NCI-H526 treated with DMSO at 0.1 percent for 48 hours (cell line): ENCODE measurements around the gene ADGRG4.
"Not testable (repeated sequence)": the region's sequence is repeated elsewhere in the genome, so short reads cannot be mapped to it uniquely, and the experiment has no call there.

Experiments used
- DNase-seq: peaks from one replicate; lab custom pipeline; 2025; lab: John Stamatoyannopoulos, UW

ADGRG4 gene

DNA sequence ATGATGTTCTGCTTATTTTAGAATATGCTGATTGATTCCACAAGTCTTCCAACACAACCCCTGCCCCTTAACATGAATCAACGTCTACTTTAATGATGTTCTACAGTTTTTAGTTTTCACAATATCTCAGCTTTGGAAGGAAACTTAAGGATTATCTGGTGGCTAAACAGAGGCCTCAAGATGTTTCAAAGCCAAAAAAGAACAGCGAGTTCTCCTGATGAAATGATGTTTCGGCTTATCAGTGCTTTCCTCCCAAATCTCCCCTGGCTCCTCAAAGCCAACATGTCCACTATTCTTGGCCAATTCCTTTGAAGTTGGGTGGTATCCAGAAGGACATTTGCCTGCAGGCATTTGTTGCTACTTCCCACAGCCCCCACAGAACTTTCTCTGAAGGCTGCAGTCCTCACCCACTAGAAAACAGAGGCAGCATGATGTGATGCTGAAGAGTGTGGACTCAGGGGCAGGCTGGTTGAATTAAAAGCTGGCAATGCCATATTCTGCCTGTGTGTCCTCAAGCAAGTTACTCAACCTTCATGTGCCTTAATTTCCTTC is 87.3 kb downstream of the ADGRG4 start:
- DNase-seq, result no peak

GRCh38 chrX:136390921-136391320 is 90.2 kb downstream of the ADGRG4 start:
- DNase-seq, result no peak

DNA sequence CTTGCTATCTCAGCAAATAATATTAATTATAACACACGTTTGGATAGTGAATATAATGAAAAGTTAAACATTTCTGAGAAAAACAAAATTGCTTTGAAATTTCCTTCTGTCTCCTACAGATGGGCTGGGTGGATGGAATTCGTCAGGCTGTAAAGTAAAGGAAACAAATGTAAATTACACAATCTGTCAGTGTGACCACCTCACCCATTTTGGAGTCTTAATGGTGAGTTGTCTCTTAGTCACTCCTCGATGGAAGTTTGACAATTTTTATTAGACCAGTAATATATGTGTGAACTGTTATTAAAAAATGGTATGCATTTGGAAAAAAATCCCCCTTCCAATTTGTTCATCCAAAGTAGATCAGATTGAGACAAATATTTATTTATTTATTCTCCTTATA is 94.5 kb downstream of the ADGRG4 start:
- DNase-seq, result no peak

GRCh38 chrX:136397001-136397400 is 96.2 kb downstream of the ADGRG4 start:
- DNase-seq, result no peak

GRCh38 chrX:136405126-136405525 is 104.4 kb downstream of the ADGRG4 start:
- DNase-seq, result no peak

GRCh38 chrX:136417806-136418205 is 117.0 kb downstream of the ADGRG4 start:
- no peak for DNase-seq

- DNase-seq, result no peak
These were observed 120.6 kb downstream of the ADGRG4 start for GRCh38 chrX:136421338-136421737.

GRCh38 chrX:136423724-136424123 is 123.0 kb downstream of the ADGRG4 start:
- DNase-seq, result no peak

DNA sequence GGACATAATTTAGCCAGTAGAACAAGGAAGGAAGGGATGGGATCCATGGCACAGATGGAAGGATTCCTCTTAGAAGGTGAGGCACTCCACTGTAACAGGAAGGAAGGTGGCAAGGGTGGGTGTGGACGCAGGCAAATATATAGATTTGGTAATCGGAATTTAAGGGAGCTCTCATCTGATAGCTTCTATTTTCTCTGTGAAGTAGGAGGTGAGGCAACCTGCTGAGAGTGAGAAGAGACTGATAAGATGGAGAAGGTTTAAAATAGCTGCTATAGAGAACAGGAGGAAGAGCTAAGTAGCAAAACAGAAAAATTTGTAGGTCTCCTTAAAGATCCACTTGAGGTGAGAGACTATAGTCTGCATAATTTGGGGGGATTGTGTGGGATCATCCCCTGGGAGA is 125.2 kb downstream of the ADGRG4 start:
- no peak for DNase-seq

DNA sequence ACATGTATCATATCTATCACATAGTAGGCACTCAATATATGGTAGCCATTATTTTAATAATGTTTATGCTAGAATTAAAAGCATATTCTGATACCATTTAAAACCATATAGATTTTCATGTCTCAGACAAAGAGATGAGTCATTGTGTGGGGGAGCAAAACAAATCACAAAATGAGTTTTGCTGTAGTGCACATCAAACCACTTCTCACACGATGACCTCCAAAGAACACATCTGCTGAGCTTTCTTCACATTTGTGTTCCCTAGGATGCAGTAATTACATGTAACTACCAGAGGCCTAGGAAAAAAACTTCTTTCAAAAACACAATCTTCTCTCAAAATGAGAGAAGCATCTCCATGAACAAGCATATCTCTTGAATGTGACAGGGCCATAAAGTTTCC is 130.9 kb downstream of the ADGRG4 start:
- no peak for DNase-seq

DNA sequence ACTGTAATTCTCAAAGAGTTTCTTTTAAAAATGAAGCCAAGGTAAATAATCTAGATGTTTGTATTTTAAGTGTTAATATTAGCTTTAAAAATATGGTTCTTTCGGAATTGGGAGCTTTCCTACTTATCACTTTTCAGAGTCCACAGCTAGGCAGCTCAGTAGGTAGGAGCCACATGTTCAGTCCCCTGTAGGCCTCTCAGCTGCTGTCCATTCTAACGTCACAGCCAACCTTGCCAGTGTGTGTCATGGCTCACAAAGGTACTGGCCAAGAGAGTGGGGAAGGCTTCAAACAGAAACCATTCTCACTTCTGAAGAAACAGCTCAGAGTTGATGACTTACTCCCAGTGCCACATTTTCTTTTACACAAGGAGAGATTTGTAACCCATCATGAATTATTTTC is 137.0 kb downstream of the ADGRG4 start:
- no peak for DNase-seq

DNA sequence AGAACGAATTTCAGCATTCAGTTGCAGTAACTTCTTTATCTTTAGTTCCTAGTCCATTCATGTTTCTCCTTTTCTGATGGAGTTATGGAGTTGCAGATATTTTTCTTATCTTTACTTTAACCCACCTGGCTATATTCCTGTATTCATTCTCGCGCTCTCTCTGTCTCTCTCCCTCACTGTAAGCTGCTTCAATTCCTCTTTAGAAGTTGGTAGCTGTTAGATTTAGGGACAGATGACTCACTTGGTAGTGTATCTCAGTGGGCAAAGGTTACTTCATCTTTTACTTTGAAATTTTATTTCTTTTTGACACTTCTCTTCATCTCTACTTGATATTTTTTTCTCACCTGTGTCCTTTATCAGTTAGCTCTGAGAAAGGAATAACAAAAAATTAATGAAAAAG is 137.4 kb downstream of the ADGRG4 start:
- DNase-seq, result no peak

DNA sequence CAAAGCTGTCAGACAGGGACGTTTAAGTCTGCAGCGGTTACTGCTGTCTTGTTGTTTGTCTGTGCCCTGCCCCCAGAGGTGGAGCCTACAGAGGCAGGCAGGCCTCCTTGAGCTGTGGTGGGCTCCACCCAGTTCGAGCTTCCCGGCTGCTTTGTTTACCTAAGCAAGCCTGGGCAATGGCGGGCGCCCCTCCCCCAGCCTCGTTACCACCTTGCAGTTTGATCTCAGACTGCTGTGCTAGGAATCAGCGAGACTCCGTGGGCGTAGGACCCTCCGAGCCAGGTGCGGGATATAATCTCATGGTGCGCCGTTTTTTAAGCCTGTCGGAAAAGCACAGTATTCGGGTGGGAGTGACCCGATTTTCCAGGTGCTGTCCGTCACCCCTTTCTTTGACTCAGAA is 144.9 kb downstream of the ADGRG4 start:
- not testable (repeated sequence) for DNase-seq

GRCh38 chrX:136446208-136446607 is 145.4 kb downstream of the ADGRG4 start:
- no peak for DNase-seq

DNA sequence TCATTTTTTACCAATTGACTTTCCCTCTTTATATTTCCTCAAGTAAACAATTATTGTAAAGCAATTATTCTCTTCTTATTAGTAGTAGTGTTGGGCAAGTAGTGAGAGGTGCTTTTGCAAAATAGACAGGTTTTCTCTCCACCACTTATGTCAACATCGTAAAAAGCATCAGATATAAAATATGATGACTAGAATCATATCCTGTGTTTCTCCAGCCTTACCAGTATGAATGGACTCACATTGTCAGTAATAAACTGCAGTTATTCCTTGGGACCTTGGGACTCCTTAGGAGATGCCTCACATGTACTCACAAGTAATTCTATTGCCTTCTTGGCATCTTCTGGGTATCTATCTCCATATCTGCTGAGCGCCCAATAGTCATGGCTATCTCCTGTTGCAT is 146.5 kb downstream of the ADGRG4 start:
- DNase-seq, result no peak

DNA sequence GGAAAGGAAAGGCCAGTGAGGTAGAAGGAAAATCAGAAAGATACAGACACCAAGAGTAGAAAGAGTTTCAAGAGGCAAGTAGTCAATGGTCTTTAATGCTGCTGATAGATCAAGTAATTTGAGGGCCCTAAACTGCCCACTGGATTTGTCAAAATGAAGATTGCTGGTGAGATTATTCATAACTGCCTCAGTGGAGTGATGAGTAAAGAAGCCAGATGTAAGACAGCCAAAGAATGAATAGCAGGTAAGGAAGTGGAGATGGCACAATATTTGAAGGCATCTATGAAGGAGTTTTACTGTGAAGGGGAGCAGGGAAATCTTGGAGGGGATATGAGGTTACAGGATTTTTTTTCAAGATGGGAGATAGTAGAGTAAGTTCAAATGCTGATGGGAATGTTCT is 147.2 kb downstream of the ADGRG4 start:
- DNase-seq, result no peak

DNA sequence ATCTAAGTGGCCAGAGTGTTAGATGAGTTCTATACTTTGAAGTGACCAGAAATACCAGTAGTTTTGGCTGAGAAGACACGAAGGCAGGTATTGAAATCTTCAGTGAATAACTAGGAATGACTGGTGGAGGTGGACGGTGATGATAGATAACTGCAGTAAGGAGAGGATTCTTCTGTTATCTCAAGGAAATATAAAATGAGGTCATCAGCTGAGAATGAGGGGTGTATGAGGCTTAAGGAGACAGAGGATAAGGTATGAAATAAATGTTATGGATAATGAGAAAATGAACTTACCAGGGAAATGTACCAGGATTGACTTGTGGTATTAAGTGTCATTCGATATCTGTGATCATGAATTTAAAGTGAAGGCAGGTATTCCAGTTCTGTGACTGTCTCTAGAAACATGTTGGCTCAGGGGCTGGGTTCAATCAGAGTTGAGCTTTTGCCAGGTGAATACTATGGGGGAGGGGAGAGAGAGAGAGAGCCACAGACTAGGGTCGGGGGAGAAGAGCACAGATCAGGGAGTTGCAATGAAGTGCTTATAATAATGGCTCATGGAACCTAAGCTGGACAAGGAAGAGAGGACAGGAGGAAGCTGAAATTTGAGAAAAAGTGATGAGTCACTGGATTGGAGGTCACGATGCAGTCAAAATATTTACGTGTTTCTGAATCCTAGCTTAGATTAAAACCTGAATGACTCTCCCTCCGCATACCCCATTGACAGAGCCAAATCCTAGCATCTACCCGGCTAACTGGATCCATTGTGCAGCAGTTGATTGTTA is 149.5 kb downstream of the ADGRG4 start:
- DNase-seq, result no peak

- no peak for DNase-seq
These were observed 151.9 kb downstream of the ADGRG4 start for GRCh38 chrX:136452614-136453013.

DNA sequence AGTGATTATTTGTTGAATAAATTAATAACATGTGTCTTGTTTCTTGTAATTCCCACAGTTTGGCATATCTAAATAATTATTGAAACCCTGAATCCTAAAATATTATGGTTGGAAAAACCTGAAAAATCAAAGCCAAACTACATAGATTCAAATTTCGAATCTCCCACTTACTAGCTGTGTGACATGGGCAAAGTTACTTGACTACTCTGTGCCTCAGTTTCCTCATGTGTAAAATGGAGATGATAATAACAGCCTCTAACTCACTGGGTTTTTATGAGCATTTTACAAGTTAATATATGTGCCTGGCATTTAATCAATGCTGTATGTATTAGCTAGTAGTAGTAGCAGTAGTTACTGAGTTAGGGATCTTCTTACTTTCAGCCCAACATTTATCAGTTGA is 152.4 kb downstream of the ADGRG4 start:
- no peak for DNase-seq

GRCh38 chrX:136453771-136454170 is 153.0 kb downstream of the ADGRG4 start:
- no peak for DNase-seq

DNA sequence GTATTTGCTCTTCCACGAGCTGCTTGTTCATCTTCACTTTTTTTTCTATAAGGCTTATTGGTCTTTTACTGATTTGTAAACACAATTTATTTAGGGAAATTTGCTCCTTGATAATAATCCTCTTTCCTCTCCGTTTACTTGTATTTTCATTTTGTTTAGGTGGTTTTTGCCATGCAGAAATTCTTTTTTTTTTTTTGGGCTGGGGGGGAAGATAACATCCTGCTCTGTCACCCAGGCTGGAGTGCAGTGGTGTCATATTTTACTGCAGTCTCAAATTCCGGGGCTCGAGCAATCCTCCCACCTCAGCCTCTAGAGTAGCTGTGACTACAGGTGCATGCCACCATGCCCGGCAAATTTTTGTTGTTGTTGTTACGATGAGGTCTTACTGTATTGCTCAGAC is 155.4 kb downstream of the ADGRG4 start:
- no peak for DNase-seq

GRCh38 chrX:136457303-136457917 is 156.6 kb downstream of the ADGRG4 start:
- no peak for DNase-seq

DNA sequence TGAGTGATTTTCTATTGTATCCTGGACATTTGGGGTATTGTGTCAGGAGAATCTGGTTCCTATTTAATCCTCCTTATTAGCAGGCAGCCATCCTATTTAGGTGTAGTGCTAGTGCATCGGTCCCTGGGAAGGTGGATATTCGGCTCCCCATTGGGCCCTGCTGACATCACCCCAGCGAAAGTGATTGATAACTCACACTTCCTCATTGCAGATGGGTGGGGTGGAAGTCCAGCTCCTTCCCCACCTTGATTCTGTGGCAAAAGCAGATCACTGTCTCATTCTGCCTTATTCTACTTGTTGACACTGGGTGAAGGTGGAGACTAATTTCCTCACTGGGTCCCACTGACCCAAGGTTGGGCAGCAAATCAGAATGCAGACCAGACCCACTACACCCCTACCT is 163.8 kb downstream of the ADGRG4 start:
- no peak for DNase-seq
